K562 (cell line): Measurements from ENCODE around the gene SLC7A9. TPM values are rescaled to one million over a fixed set of nuclear protein-coding genes. Genes with fewer than 3 reads are reported as not detected.

ENCODE experiments used
- ATAC-seq: fragments of 200-7000 bp; cut with Tn5 transposase; 3 replicates; pipeline ENCODE4 v1.9.1; 2020; ENCODE audit warnings: moderate library complexity
- BruUV-seq: library from RNA; stranded (reverse); fragments of 400-500 nt; replicated peaks from 2 replicates; lab custom pipeline; 2021; lab: Mats Ljungman, UMichigan
- CTCF ChIA-PET: fragments of 300-600 bp; formaldehyde crosslinking; extraction: SDS; loops from one replicate; lab custom pipeline; 2021; ENCODE audit warnings: low intra/inter-chr PET ratio; lab: Yijun Ruan, JAX
- POLR2A ChIA-PET: fragments of 300-600, 350-650 bp; sonication (Branson Sonifier 250); formaldehyde crosslinking; extraction: SDS; loops from one replicate; lab custom pipeline; 2021; ENCODE audit warnings: antibody characterized with exemption, inconsistent platforms; lab: Yijun Ruan, JAX
- DNase-seq, 4 experiments: peaks; one replicate each; pipeline versions ENCODE4 v3.0.0 to v3.0.0-alpha.2; 2011 to 2018; ENCODE audit warnings: low spot score in 3 of 4, mixed read lengths in 3 of 4; ENCODE audit errors: extremely low read depth in 1 of 4
- FAIRE-seq: peaks from 2 replicates; lab custom pipeline; 2011; peaks lifted over from hg19 to GRCh38; lab: Jason Lieb, UNC
- H2AFZ ChIP-seq: 2 replicates; pipeline ENCODE4 v1.6.0; 2011; ENCODE audit warnings: low read depth, low read length, control low read depth, inconsistent platforms
- H3K27ac ChIP-seq: fragments of 200-600 bp; 3 replicates; pipeline ENCODE4 v1.8.0; 2011; ENCODE audit warnings: low read depth, mild to moderate bottlenecking, control low read depth, inconsistent platforms, low read length, moderate library complexity, mixed read lengths; ENCODE audit errors: extremely low read depth
- H3K27me3 ChIP-seq, 2 experiments: fragments of 300-600 bp in 1 of 2; 2 replicates in 1 of 2; 3 replicates in 1 of 2; pipeline versions ENCODE4 v1.6.0 to v1.8.0; 2011; ENCODE audit warnings: inconsistent platforms in 2 of 2, low read length in 2 of 2, mild to moderate bottlenecking in 1 of 2, mixed read lengths in 1 of 2, moderate library complexity in 1 of 2; ENCODE audit not compliant: control insufficient read depth in 2 of 2, insufficient read depth in 2 of 2
- H3K36me3 ChIP-seq: fragments of 300-600 bp; 3 replicates; pipeline ENCODE4 v1.8.0; 2011; ENCODE audit warnings: mild to moderate bottlenecking, low read length, inconsistent platforms; ENCODE audit not compliant: control insufficient read depth, insufficient read depth
- H3K4me1 ChIP-seq, 2 experiments: fragments of 200-600 bp in 1 of 2; replicated peaks in 1 of 2; 2 replicates in 1 of 2; 3 replicates in 1 of 2; pipeline versions ENCODE4 v1.5.1 to v1.8.0; 2011; ENCODE audit warnings: inconsistent platforms in 2 of 2, low read length in 2 of 2, mild to moderate bottlenecking in 1 of 2, mixed read lengths in 1 of 2, moderate library complexity in 1 of 2; ENCODE audit not compliant: control insufficient read depth in 2 of 2, insufficient read depth in 2 of 2
- H3K4me2 ChIP-seq: 2 replicates; pipeline ENCODE4 v1.6.1; 2011; ENCODE audit warnings: low read length, control low read depth, inconsistent platforms, mixed read lengths; ENCODE audit not compliant: insufficient read depth
- H3K4me3 ChIP-seq: fragments of 200-600 bp; sonication (generic), shearing (Covaris generic); 2 replicates; pipeline ENCODE4 v1.5.1; 2016; ENCODE audit warnings: control low read depth, inconsistent platforms
- H3K79me2 ChIP-seq: fragments of 200-600 bp; 3 replicates; pipeline ENCODE4 v1.8.0; 2011; ENCODE audit warnings: low read length, inconsistent platforms; ENCODE audit not compliant: control insufficient read depth, insufficient read depth
- H3K9ac ChIP-seq, 2 experiments: 2 replicates each; pipeline versions ENCODE4 v1.6.0 to v1.6.1; 2011; ENCODE audit warnings: low read depth in 2 of 2, low read length in 2 of 2, control low read depth in 1 of 2, inconsistent platforms in 1 of 2, mild to moderate bottlenecking in 1 of 2, mixed read lengths in 1 of 2; ENCODE audit not compliant: insufficient read depth in 1 of 2
- H3K9me1 ChIP-seq: one replicate; pipeline ENCODE4 v1.6.0; 2011; ENCODE audit warnings: inconsistent platforms, mild to moderate bottlenecking, low read length, moderate library complexity; ENCODE audit not compliant: control insufficient read depth, insufficient read depth
- H3K9me3 ChIP-seq: replicated peaks from 2 replicates; pipeline ENCODE4 v1.5.1; 2011; ENCODE audit warnings: low read depth, low read length, inconsistent platforms; ENCODE audit not compliant: control insufficient read depth, insufficient read depth
- H4K20me1 ChIP-seq: replicated peaks from 2 replicates; pipeline ENCODE4 v1.6.1; 2011; ENCODE audit warnings: low read length, inconsistent platforms, mixed read lengths; ENCODE audit not compliant: control insufficient read depth, insufficient read depth
- CBX1 ChIP-seq: sonication (generic); IDR thresholded peaks from 2 replicates; pipeline ENCODE4 v1.6.1; 2016; ENCODE audit warnings: antibody characterized with exemption, low read depth, mild to moderate bottlenecking
- CREB5 ChIP-seq: fragments of 250-450 bp; sonication (Bioruptor Pico); IDR thresholded peaks from 2 replicates; pipeline ENCODE4 v1.5.0; 2020; ENCODE audit warnings: mild to moderate bottlenecking
- EHMT2 ChIP-seq: fragments of 450-650 bp; IDR thresholded peaks from 2 replicates; pipeline ENCODE4 v1.6.1; 2018; ENCODE audit warnings: antibody characterized with exemption
- FOXP1 ChIP-seq: sonication (generic); formaldehyde crosslinking; IDR thresholded peaks from 2 replicates; pipeline ENCODE4 v1.8.0; 2022; ENCODE audit warnings: mild to moderate bottlenecking, missing genetic modification reagents
- HIVEP1 ChIP-seq: fragments of 250-450 bp; sonication (Bioruptor Pico); IDR thresholded peaks from 2 replicates; pipeline ENCODE4 v1.4.0; 2020; ENCODE audit warnings: mild to moderate bottlenecking
- KLF10 ChIP-seq: fragments of 250-450 bp; sonication (Bioruptor Pico); IDR thresholded peaks from 2 replicates; pipeline ENCODE4 v1.6.1; 2021; ENCODE audit warnings: matching md5 sums
- MBD1 ChIP-seq: fragments of 250-450 bp; sonication (Bioruptor Pico); IDR thresholded peaks from 2 replicates; pipeline ENCODE4 v1.8.0; 2022; ENCODE audit warnings: inconsistent platforms
- NCOA1 ChIP-seq: fragments of 450-650 bp; IDR thresholded peaks from 2 replicates; pipeline ENCODE4 v1.6.1; 2016; ENCODE audit warnings: low read depth
- SMAD3 ChIP-seq: fragments of 450-650 bp; formaldehyde crosslinking; conservative IDR thresholded peaks from 2 replicates; pipeline ENCODE4 v1.4.0; 2020; ENCODE audit warnings: mild to moderate bottlenecking
- TFAM ChIP-seq: fragments of 250-450 bp; sonication (Bioruptor Pico); conservative IDR thresholded peaks from 2 replicates; pipeline ENCODE4 v1.5.0; 2021; ENCODE audit warnings: mild to moderate bottlenecking, moderate library complexity
- ZNF165 ChIP-seq: fragments of 250-450 bp; sonication (Bioruptor Pico); IDR thresholded peaks from 2 replicates; pipeline ENCODE4 v1.4.0; 2020; ENCODE audit warnings: borderline replicate concordance
- ZNF253 ChIP-seq: fragments of 250-450 bp; sonication (Bioruptor Pico); conservative IDR thresholded peaks from 2 replicates; pipeline ENCODE4 v1.6.1; 2021; ENCODE audit warnings: mild to moderate bottlenecking
- ZNF407 ChIP-seq: fragments of 450-650 bp; IDR thresholded peaks from 2 replicates; pipeline ENCODE4 v1.6.1; 2016; ENCODE audit warnings: low read depth
- WGBS: fragments of 100-300 bp; shearing (Covaris generic); methylation state at CpG from one replicate; pipeline ENCODE4 v1.1.6; 2016; ENCODE audit warnings: low coverage, mixed read lengths; ENCODE audit not compliant: insufficient coverage; ENCODE audit errors: missing lambda C conversion rate; 5-methylcytosine and 5-hydroxymethylcytosine counted together
- in situ Hi-C: fragments of 300-500 bp; cut with MboI; formaldehyde crosslinking; loops from 4 replicates; pipeline ENCODE4 v1.15.0; 2018; ENCODE audit warnings: inconsistent platforms, mixed read lengths
- intact Hi-C: fragments of 100-400 bp; cut with micrococcal nuclease; formaldehyde crosslinking; loops from 2 replicates; pipeline ENCODE4 v1.14.2; 2022
- polyA plus RNA-seq, 8 experiments: library from polyadenylated mRNA; depleted of rRNA in 4 of 8; stranded (reverse) in 5 of 8; unstranded in 3 of 8; fragments of >200 nt; fragmentation: Nextera tagmentation in 2 of 8; fragmentation: Illumina TruSeq in 1 of 8; extraction: Ambion mirVana in 2 of 8; extraction: Trizol in 1 of 8; gene quantifications; 2 replicates each; pipeline versions ENCODE4 v1.2.1 to v1.2.3, GENCODE V29; 2011 to 2014; ENCODE audit warnings: inconsistent platforms in 1 of 8, missing spikeins in 1 of 8
- total RNA-seq, 7 experiments: library from RNA; depleted of rRNA in 6 of 7; stranded (reverse); fragments of >200 nt in 6 of 7; fragmentation: Illumina TruSeq in 2 of 7; extraction: Trizol in 2 of 7; gene quantifications; 2 replicates each; pipeline versions ENCODE4 v1.2.1 to v1.2.3, GENCODE V29; 2011 to 2021; ENCODE audit warnings: low replicate concordance in 1 of 7

The SLC7A9 gene
- total and polyA plus RNA-seq, 9 of the 15 experiments (the other 6 are each of a cell fraction or from before 2014, with no cell fraction given): not detected

GRCh38 chr19:32910874-32911273 is 41.3 kb upstream of the SLC7A9 start:
- TF ChIP-seq ZNF165 (CRISPR knock-in tag) (no peak), CREB5 (CRISPR knock-in tag) (no peak), ZNF253 (no peak), KLF10 (CRISPR knock-in tag) (no peak), EHMT2 (no peak), HIVEP1 (CRISPR knock-in tag) (no peak), SMAD3 (CRISPR knock-in tag) (no peak), ZNF407 (no peak), MBD1 (CRISPR knock-in tag) (no peak), CBX1 (no peak), TFAM (CRISPR knock-in tag) (no peak), FOXP1 (CRISPR knock-in tag) (no peak), NCOA1 (no peak)
- no TSS peak for BruUV-seq
- in situ Hi-C loops: no loop called here
- no peak overlapping the region for H2AFZ ChIP-seq
- intact Hi-C loops: no loop called here
- H3K9me1 ChIP-seq: no peaks in the 10 kb centered on the region
- no peaks in the 10 kb centered on the region for H4K20me1 ChIP-seq
- no peak overlapping the region for H3K27ac ChIP-seq
- no peaks in the 10 kb centered on the region for H3K9me3 ChIP-seq
- H3K4me1 ChIP-seq: peaks cover 0 to 9% of the 10 kb centered on the region in 2 experiments; a peak in 1 of 5 replicates
- no peak overlapping the region for H3K9ac ChIP-seq
- H3K36me3 ChIP-seq: no peaks in the 10 kb centered on the region
- H3K4me3 ChIP-seq: no peak overlapping the region
- DNase-seq (no peak), FAIRE-seq (no peak), ATAC-seq (no peak)
- ChIA-PET CTCF (no interaction called here), POLR2A (interaction anchor here (1.1 kb wide), 1 partner anchor 210 kb away, joined by 3 read pairs; no protein-coding TSS in a partner anchor)
- 49% methylated on average over 5 of the region's 5 CpGs for WGBS
- no peak overlapping the region for H3K4me2 ChIP-seq
- no peaks in the 10 kb centered on the region for H3K27me3 ChIP-seq
- H3K79me2 ChIP-seq: no peaks in the 10 kb centered on the region
